OCI-LY1 (cell line): Measurements from ENCODE around the gene KIZ.

Experiments
- H2AFZ ChIP-seq: fragments of 200-600 bp; sonication (generic), shearing (Covaris generic); 2 replicates; pipeline ENCODE4 v1.6.0; 2014; ENCODE audit warnings: antibody characterized with exemption, mild to moderate bottlenecking, low read length
- H3F3A ChIP-seq: fragments of 200-600 bp; sonication (generic), shearing (Covaris generic); 2 replicates; pipeline ENCODE4 v1.6.0; 2014; ENCODE audit warnings: mild to moderate bottlenecking, antibody characterized with exemption, low read length, moderate library complexity; ENCODE audit not compliant: insufficient read depth
- H3K27ac ChIP-seq: fragments of 200-600 bp; sonication (generic); 2 replicates; pipeline ENCODE4 v1.5.1; 2014; ENCODE audit warnings: low read length, mixed run types, mild to moderate bottlenecking, low read depth; ENCODE audit not compliant: poor library complexity, severe bottlenecking
- H3K27me3 ChIP-seq: fragments of 200-600 bp; sonication (generic); 2 replicates; pipeline ENCODE4 v1.6.0; 2014; ENCODE audit warnings: antibody characterized with exemption, mild to moderate bottlenecking, low read length, moderate library complexity; ENCODE audit not compliant: insufficient read depth
- H3K36me3 ChIP-seq: fragments of 200-600 bp; sonication (generic); 2 replicates; pipeline ENCODE4 v1.6.1; 2014; ENCODE audit warnings: mild to moderate bottlenecking, antibody characterized with exemption, low read length, moderate library complexity, mixed read lengths; ENCODE audit not compliant: insufficient read depth
- H3K4me1 ChIP-seq: fragments of 200-600 bp; sonication (generic); 2 replicates; pipeline ENCODE4 v1.5.1; 2014; ENCODE audit warnings: mild to moderate bottlenecking, low read length, moderate library complexity; ENCODE audit not compliant: insufficient read depth, severe bottlenecking
- H3K4me2 ChIP-seq: fragments of 200-600 bp; sonication (generic), shearing (Covaris generic); 2 replicates; pipeline ENCODE4 v1.6.1; 2014; ENCODE audit warnings: low read length
- H3K4me3 ChIP-seq: fragments of 200-600 bp; sonication (generic); 2 replicates; pipeline ENCODE4 v1.5.1; 2014; ENCODE audit warnings: low read length, low read depth, mild to moderate bottlenecking, mixed read lengths; ENCODE audit not compliant: poor library complexity, severe bottlenecking
- H3K79me2 ChIP-seq: fragments of 200-600 bp; shearing (Covaris generic); 2 replicates; pipeline ENCODE4 v1.6.1; 2016; ENCODE audit warnings: mixed run types, low read length, mixed read lengths; ENCODE audit not compliant: insufficient read depth
- H3K9ac ChIP-seq: fragments of 200-600 bp; sonication (generic), shearing (Covaris generic); 2 replicates; pipeline ENCODE4 v1.6.1; 2014; ENCODE audit warnings: mild to moderate bottlenecking, low read length, mixed read lengths
- H3K9me2 ChIP-seq: fragments of 200-600 bp; sonication (generic), shearing (Covaris generic); 2 replicates; pipeline ENCODE4 v1.6.1; 2014; ENCODE audit warnings: low read depth, mild to moderate bottlenecking, low read length, mixed read lengths
- H3K9me3 ChIP-seq: fragments of 200-600 bp; shearing (Covaris generic); 2 replicates; pipeline ENCODE4 v1.6.1; 2014; ENCODE audit warnings: low read length, mixed read lengths
- H4K20me1 ChIP-seq: fragments of 200-600 bp; sonication (generic), shearing (Covaris generic); 2 replicates; pipeline ENCODE4 v1.6.0; 2016; ENCODE audit warnings: mild to moderate bottlenecking, low read length; ENCODE audit not compliant: insufficient read depth
- EZH2 ChIP-seq: fragments of 200-600 bp; sonication (generic), shearing (Covaris generic); IDR thresholded peaks from 2 replicates; pipeline ENCODE4 v1.8.0; 2017; ENCODE audit warnings: borderline replicate concordance, mixed run types, mild to moderate bottlenecking, antibody characterized with exemption, low read length, moderate library complexity, mixed read lengths
- TF ChIP-seq, protein P1 (sequence below): fragments of 200-600 bp; sonication (generic), shearing (Covaris generic); IDR thresholded peaks from 2 replicates; pipeline ENCODE4 v1.5.1; 2017; ENCODE audit warnings: mild to moderate bottlenecking, antibody characterized with exemption, low read length, moderate library complexity, mixed read lengths

The KIZ gene

DNA sequence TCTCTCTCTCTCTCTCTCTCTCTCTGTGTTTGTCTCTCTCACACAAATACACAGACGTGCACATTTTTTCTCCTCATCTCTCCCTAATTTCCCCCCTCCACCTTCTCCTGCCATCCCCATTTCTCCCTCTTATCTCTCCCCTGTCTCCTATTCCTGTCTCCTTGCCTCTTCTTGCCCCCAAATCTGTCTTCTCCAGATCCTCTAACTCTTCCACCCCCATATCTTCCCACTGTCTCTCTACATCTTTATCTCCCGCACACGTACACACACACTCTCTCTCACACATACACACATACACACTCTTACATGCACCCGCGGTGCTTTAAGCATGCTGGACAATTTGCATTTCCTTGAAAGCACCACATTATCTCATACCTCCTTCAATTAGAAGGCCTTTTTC, 15.9 kb downstream of the KIZ start:
- no peaks in the 10 kb centered on the region for H4K20me1 ChIP-seq
- H3K4me1 ChIP-seq, result no peaks in the 10 kb centered on the region
- no peaks in the 10 kb centered on the region for H3F3A ChIP-seq
- H3K9ac ChIP-seq, result no peak overlapping the region
- H3K79me2 ChIP-seq, result no peaks in the 10 kb centered on the region
- H3K4me2 ChIP-seq, result no peak overlapping the region
- peaks cover 30% of the 10 kb centered on the region; the same call in 1 of the 2 replicates for H3K36me3 ChIP-seq
- H3K27me3 ChIP-seq, result no peaks in the 10 kb centered on the region
- no peak for TF ChIP-seq EZH2
- TF ChIP-seq, protein P1, sequence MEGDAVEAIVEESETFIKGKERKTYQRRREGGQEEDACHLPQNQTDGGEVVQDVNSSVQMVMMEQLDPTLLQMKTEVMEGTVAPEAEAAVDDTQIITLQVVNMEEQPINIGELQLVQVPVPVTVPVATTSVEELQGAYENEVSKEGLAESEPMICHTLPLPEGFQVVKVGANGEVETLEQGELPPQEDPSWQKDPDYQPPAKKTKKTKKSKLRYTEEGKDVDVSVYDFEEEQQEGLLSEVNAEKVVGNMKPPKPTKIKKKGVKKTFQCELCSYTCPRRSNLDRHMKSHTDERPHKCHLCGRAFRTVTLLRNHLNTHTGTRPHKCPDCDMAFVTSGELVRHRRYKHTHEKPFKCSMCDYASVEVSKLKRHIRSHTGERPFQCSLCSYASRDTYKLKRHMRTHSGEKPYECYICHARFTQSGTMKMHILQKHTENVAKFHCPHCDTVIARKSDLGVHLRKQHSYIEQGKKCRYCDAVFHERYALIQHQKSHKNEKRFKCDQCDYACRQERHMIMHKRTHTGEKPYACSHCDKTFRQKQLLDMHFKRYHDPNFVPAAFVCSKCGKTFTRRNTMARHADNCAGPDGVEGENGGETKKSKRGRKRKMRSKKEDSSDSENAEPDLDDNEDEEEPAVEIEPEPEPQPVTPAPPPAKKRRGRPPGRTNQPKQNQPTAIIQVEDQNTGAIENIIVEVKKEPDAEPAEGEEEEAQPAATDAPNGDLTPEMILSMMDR, result no peak
- no peaks in the 10 kb centered on the region for H3K9me3 ChIP-seq
- H2AFZ ChIP-seq, result no peak overlapping the region
- H3K9me2 ChIP-seq, result no peaks in the 10 kb centered on the region
- no peak overlapping the region for H3K4me3 ChIP-seq
- H3K27ac ChIP-seq, result no peak overlapping the region

DNA sequence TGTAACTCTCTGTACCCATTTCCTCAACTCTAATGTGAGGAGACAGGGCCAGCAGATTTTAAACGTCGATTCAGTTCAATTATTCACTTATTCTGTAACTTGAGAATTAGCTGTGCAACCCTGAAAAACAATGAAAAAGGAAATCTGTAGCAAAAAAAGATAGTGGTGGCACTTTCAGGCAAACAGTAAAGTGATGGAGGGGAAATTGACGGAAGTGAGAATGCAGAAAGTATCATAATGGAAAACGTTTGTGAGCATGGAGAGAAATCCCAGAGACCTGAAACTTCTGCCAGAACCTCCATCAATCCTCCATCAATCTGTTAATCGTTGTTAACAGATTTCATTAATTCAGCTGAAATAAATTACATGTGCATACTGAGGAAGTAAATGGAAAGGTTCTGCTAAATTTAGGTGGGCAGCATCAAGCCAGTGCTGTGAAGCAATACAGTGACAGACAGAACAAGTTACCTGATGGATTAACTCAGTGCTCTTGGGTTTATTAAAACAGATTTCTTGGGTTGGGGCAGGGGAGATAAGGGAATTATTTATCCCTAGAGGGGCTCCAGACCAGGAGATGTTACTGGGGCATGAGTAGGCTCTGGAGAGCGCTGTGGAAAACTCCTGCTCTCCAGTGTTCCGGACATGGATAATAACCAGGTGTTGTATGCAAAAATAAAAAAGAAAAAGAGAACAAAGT, 17.5 kb downstream of the KIZ start:
- Histone ChIP-seq H3K27ac (no peak overlapping the region), H3K36me3 (peaks cover 21% of the 10 kb centered on the region; the same call in 1 of the 2 replicates), H3K9me2 (no peaks in the 10 kb centered on the region), H2AFZ (no peak overlapping the region), H3K9ac (no peak overlapping the region), H3F3A (no peaks in the 10 kb centered on the region), H3K9me3 (no peaks in the 10 kb centered on the region), H3K4me3 (no peak overlapping the region), H4K20me1 (no peaks in the 10 kb centered on the region), H3K4me1 (no peaks in the 10 kb centered on the region), H3K27me3 (no peaks in the 10 kb centered on the region), H3K79me2 (no peaks in the 10 kb centered on the region), H3K4me2 (no peak overlapping the region)
- TF ChIP-seq EZH2, result no peak
- TF ChIP-seq, protein P1, result no peak

DNA sequence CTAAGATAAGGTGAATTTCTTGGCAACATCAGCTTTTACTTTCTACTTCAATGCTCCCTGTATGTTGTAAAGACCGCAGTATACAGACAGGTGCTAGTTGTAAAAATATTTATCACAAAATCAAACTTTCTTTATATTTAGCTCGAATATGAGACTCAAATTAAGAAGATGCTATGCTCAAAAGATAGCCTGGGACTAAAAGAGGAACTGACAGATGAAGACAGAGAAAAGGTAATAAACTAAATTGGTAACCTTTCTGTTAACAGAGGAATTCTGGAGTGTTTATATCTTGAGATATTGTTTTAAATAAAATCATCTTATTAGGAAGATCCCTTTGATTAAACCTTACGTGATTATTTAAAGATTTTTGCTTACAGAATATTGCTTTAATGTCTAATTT, 19.5 kb downstream of the KIZ start:
- no peak overlapping the region for H2AFZ ChIP-seq
- H3K4me2 ChIP-seq, result no peak overlapping the region
- H4K20me1 ChIP-seq, result no peaks in the 10 kb centered on the region
- H3K27me3 ChIP-seq, result no peaks in the 10 kb centered on the region
- H3K79me2 ChIP-seq, result no peaks in the 10 kb centered on the region
- no peak overlapping the region for H3K9ac ChIP-seq
- peaks cover 17% of the 10 kb centered on the region; the same call in 1 of the 2 replicates for H3K36me3 ChIP-seq
- no peak for TF ChIP-seq EZH2
- TF ChIP-seq, protein P1, result no peak
- H3K9me3 ChIP-seq, result no peaks in the 10 kb centered on the region
- no peak overlapping the region for H3K4me3 ChIP-seq
- H3K9me2 ChIP-seq, result no peaks in the 10 kb centered on the region
- no peak overlapping the region for H3K27ac ChIP-seq
- H3F3A ChIP-seq, result no peaks in the 10 kb centered on the region
- no peaks in the 10 kb centered on the region for H3K4me1 ChIP-seq
